DMS153 (cell line): ENCODE measurements around the gene CCDC142.
A peak's percentile ranks its signal among the peaks of the same experiment; 100 is the strongest.

Experiments used
- DNase-seq: peaks from one replicate; lab custom pipeline; 2025; lab: John Stamatoyannopoulos, UW

CCDC142 gene, protein sequence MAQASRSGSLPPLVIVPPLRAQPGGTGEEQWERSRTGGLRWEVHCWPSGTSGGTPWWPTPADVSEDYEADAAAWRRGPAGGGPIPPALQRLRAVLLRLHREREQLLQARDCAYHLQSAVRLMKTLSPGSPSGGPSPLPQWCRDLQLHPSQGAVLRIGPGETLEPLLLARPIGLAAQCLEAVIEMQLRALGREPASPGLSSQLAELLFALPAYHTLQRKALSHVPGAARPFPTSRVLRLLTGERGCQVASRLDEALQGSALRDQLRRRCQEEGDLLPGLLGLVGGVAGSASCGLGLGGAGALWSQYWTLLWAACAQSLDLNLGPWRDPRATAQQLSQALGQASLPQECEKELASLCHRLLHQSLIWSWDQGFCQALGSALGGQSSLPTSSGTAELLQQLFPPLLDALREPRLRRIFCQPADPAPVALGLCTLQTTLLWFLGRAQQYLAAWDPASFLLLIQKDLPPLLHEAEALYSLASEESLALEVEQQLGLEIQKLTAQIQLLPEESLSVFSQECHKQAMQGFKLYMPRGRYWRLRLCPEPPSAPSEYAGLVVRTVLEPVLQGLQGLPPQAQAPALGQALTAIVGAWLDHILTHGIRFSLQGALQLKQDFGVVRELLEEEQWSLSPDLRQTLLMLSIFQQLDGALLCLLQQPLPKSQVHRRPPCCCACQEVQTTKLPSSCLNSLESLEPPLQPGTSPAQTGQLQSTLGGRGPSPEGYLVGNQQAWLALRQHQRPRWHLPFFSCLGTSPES

DNA sequence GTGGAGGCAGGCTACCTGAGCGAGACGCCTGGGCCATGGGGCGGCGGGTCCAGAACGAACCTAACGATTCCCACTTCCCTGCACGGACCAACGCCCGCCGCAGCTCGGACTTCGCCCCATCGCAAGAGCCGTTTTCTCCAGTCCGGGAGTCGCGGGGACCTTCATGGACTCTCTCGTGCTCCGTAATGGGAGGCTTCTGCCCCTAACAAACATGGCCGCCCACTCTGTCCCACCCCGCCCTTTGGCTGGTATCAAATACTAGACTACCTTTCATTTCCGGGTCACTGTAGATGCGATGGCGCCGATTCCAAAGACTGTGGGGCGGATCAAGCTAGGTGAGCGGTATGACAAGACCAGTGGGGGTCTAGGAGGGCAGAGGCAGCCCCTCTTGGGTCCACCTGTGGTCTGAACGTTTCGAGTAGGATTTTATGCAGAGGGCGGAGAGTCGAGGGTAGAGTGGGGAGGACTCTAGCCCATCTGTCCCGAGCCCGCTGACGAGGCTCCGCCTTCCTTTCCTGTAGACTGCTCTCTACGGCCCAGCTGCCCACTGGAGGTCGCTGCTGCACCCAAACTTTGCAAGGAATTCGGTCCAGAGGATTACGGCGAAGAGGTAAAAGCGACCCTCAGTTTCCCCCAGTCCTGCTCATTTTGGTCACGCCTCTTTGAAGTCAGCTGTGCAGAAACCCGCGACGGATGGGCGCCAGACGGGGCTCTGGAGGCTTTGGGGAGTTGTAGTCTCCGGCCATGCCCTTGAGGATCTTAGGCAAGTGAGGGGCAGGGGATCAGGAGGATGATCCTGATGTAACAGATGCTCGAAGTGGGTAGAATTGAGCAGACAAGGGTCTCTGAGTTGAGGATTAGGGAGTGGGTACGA is at the start of gene CCDC142, which contains the start of gene TTC31:
CCDC142 (minus strand) TSS at position 198 of the 874 bp plus-strand sequence; CDS start at position 37, 161 bp downstream.
TTC31 (plus strand) TSS at position 281 of the 874 bp plus-strand sequence; CDS start at position 296, 15 bp downstream.
- peak; percentile 89 for DNase-seq

GRCh38 chr2:74532222-74532621 is 49.4 kb upstream of the CCDC142 start:
- DNase-seq = no peak

DNA sequence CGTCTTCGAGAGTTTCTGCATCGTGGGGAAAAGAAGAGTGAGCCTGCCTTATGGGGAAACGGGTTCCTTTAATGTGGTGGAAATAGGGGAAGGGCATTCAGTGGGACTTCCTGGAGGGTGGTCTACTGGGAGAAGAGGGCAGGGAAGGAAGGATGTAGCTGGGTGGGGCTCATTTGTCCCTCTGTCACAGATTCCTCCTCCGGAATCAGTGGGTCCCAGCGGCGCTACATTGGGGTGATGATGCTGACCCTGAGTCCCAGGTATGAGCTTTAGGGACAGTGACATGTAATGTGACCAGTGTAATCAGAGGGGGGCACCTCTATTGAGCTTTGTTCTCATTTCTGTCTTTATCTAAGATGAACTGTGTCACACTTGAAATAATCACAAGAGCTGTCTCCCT is 48.9 kb upstream of the CCDC142 start:
- DNase-seq = no peak

GRCh38 chr2:74530239-74531187 is 47.7 kb upstream of the CCDC142 start:
- DNase-seq = no peak

GRCh38 chr2:74529357-74530238 is 46.8 kb upstream of the CCDC142 start, which contains the start of the genes AUP1 and HTRA2:
TSS of gene AUP1 (minus strand) at chr2:74529706. CDS start at chr2:74529629, 77 bp downstream.
TSS of gene HTRA2 (plus strand) at chr2:74529933. CDS start at chr2:74530007, 74 bp downstream.
- DNase-seq = peak; percentile 98

DNA sequence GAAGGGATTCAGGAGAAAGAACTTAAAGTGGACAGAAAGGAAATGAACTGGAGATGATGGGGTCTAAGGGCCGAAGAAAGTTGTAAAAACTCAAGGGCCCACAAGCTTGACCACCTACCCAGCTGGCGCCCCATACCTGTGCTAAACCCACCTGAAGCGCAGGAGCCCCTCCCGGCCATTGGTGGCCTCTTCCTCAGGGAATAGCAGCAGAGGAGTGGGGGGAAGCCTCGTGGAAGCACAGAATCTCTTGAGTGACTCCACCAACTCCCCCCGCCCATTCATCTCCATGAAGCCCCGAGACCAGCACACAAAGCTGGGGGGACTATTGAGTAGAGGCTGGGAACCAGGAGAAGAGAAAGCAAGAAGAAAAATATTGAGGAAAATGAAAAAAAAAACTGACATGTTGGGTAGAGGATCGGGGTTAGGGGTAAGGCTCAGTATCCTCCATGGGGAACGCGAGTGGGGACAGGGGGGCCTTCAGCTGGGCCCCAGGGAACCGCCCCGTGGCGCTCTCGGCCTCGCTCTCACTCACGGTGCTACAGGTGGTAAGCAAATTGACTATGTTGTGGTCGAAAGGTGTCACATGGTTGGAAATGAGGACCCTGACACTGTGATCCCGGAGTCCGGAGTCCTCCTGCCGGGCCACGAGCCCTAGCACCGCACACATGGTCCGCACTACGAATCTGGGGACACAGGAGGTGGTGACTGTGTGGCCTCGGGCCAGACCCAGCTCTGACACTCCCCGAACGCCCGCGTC is 46.0 kb upstream of the CCDC142 start:
- no peak for DNase-seq

DNA sequence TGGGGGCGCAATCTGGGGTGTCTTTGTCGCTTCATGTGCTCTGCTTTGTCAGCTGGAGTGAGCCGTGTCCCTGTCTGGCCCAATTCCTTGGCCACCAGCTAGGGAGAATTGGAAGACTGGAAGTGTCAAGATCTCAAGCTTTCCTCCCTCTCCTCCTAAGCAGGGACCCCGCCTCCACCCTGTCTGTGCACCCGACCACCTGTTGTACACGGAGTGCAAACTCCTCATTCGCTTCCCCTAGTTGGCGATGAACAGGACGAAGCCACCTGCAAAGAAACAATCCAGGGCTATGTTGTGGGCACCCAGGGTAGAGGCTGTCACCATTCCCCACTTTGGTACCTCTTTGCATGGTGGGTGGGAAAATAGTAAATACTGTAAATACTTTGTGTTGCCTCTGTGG is 44.9 kb upstream of the CCDC142 start:
- no peak for DNase-seq

GRCh38 chr2:74526649-74527230 is 43.9 kb upstream of the CCDC142 start:
- DNase-seq = no peak

DNA sequence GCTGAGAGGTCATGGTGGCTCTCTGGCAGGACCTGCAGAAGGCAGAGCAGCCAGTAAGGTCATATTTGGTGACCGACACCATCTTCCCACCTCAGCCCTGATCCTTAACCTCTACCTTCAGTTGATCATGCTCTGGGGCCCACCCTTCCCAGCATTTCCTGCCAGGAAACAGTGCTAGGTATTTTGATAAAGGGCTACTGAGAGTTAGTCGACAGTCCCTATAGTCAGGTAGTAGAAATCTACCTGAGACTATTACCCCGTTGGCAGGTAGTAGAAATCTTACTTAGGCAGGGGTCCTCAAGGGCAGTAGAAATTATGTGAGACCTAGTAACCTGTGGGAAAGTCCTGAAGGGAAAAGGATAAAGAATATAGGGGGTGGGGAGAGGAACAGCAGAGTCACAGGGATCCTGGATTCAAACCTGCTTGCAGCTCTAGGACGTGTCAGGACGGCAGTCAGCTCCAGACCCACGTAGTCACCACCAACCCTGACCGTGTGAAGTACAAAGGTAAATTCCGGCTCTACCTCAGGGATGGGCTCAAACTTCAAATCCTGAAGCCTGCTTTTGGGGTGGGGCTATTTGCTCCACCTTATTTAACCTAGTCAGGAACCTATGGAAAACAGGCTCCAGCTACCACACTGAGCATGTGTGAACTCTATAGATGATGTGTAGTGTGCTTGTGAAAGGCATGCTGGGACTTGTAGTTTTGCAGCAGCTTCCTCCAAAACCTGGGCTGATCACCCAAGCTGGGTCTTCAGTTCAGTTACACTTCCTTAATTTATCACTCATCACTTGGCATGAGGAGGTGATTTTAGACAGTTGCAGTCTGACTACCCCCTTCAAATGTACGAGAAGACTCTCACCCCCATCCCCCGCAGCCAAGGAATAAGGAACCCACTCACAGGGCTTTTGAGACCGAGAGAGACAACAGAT is 43.2 kb upstream of the CCDC142 start, which contains the start of gene DQX1:
DQX1 (minus strand) TSS at position 515 of the 932 bp plus-strand sequence; CDS start at position 13, 502 bp downstream.
- DNase-seq = no peak

GRCh38 chr2:74524955-74525716 is 42.3 kb upstream of the CCDC142 start:
- no peak for DNase-seq

GRCh38 chr2:74524005-74524404 is 41.2 kb upstream of the CCDC142 start:
- DNase-seq = no peak

- no peak for DNase-seq
Measured at GRCh38 chr2:74522516-74522915, 39.7 kb upstream of the CCDC142 start.

GRCh38 chr2:74516650-74517049 is 33.9 kb upstream of the CCDC142 start:
- DNase-seq = no peak

GRCh38 chr2:74515981-74516633 is 33.3 kb upstream of the CCDC142 start:
- no peak for DNase-seq

- DNase-seq = no peak
Measured at GRCh38 chr2:74515271-74515980, 32.6 kb upstream of the CCDC142 start.
